Middle frontal gyrus (tissue), 1 donor: ENCODE data around the gene COL8A1.

Experiments
- DNase-seq: peaks from one replicate; pipeline ENCODE4 v3.0.0-alpha.2; 2015; ENCODE audit warnings: low spot score; ENCODE audit errors: extremely low spot score

Gene COL8A1

GRCh38 chr3:99758502-99759177 is 120.2 kb downstream of the COL8A1 start:
- DNase-seq: no peak

GRCh38 chr3:99760031-99760430 is 121.6 kb downstream of the COL8A1 start:
- DNase-seq: no peak

- no peak for DNase-seq
Observed at GRCh38 chr3:99760629-99761028, 122.2 kb downstream of the COL8A1 start.

GRCh38 chr3:99761415-99762165 is 123.2 kb downstream of the COL8A1 start:
- DNase-seq: no peak

GRCh38 chr3:99762901-99763300 is 124.5 kb downstream of the COL8A1 start:
- DNase-seq: no peak

- no peak for DNase-seq
Observed at GRCh38 chr3:99764377-99764776, 126.0 kb downstream of the COL8A1 start.

- no peak for DNase-seq
Observed at GRCh38 chr3:99765042-99765942, 126.9 kb downstream of the COL8A1 start.

- no peak for DNase-seq
Observed at GRCh38 chr3:99767291-99767690, 128.9 kb downstream of the COL8A1 start.

GRCh38 chr3:99768126-99768525 is 129.7 kb downstream of the COL8A1 start:
- no peak for DNase-seq

- DNase-seq: no peak
Observed at GRCh38 chr3:99768808-99769501, 130.6 kb downstream of the COL8A1 start.

GRCh38 chr3:99772171-99772570 is 133.8 kb downstream of the COL8A1 start:
- no peak for DNase-seq

- no peak for DNase-seq
Observed at GRCh38 chr3:99772671-99773070, 134.3 kb downstream of the COL8A1 start.

- no peak for DNase-seq
Observed at GRCh38 chr3:99774467-99774866, 136.1 kb downstream of the COL8A1 start.

GRCh38 chr3:99776516-99777209 is 138.3 kb downstream of the COL8A1 start:
- no peak for DNase-seq

GRCh38 chr3:99777210-99777549 is 138.8 kb downstream of the COL8A1 start:
- DNase-seq: no peak

- no peak for DNase-seq
Observed at GRCh38 chr3:99777708-99778107, 139.3 kb downstream of the COL8A1 start.

- no peak for DNase-seq
Observed at GRCh38 chr3:99780749-99781148, 142.4 kb downstream of the COL8A1 start.

GRCh38 chr3:99781761-99782160 is 143.4 kb downstream of the COL8A1 start:
- DNase-seq: no peak

GRCh38 chr3:99783011-99783573 is 144.7 kb downstream of the COL8A1 start:
- no peak for DNase-seq

- no peak for DNase-seq
Observed at GRCh38 chr3:99789011-99789721, 150.8 kb downstream of the COL8A1 start.
